ENCODE data around the gene CDH2. TPM values are rescaled to one million over a fixed set of nuclear protein-coding genes. Genes with fewer than 3 reads are reported as not detected.

Gene CDH2
- total and polyA plus RNA-seq, 2 experiments from 2014 or later: 81.8 to 117 TPM

GRCh38 chr18:27995770-27996502 is 181.0 kb downstream of the CDH2 start:
- Histone ChIP-seq H3K36me3 (replicated peaks; ENCODE audit: insufficient read depth, low read depth) (no peaks in the 10 kb centered on the region), H4K20me1 (ENCODE audit: insufficient read depth, poor library complexity, severe bottlenecking) (no peaks in the 10 kb centered on the region), H3K9me2 (replicated peaks; ENCODE audit: insufficient read depth) (no peaks in the 10 kb centered on the region), H3K27ac (no peak overlapping the region), H3K9me3 (ENCODE audit: low read depth) (no peaks in the 10 kb centered on the region), H2AFZ (no peak overlapping the region), H3K4me3 (no peak overlapping the region), H3K27me3 (no peaks in the 10 kb centered on the region), H3K4me1 (ENCODE audit: insufficient read depth) (peaks cover 18% of the 10 kb centered on the region), H3K4me2 (no peak overlapping the region), H3K79me2 (no peaks in the 10 kb centered on the region)
- no peak for TF ChIP-seq EZH2phosphoT487 (IDR thresholded peaks at IDR 0.05; ENCODE audit: low read depth, severe bottlenecking, unreplicated experiment)
- no peak for TF ChIP-seq CTCF (IDR thresholded peaks at IDR 0.05; ENCODE audit: poor library complexity)
- TF ChIP-seq EZH2 (IDR thresholded peaks at IDR 0.05; ENCODE audit: borderline replicate concordance): no peak
- 96% methylated on average over 6 of the region's 6 CpGs for WGBS (ENCODE audit: low lambda C conversion rate, missing lambda C conversion rate)
- DNase-seq (ENCODE audit: low spot score): no peak

GRCh38 chr18:27994571-27994970 is 182.4 kb downstream of the CDH2 start:
- H3K4me3 ChIP-seq: no peak overlapping the region
- no peaks in the 10 kb centered on the region for H3K79me2 ChIP-seq
- no peaks in the 10 kb centered on the region for H3K9me2 ChIP-seq (replicated peaks; ENCODE audit: insufficient read depth)
- H2AFZ ChIP-seq: no peak overlapping the region
- 72% methylated on average over 3 of the region's 3 CpGs for WGBS (ENCODE audit: low lambda C conversion rate, missing lambda C conversion rate)
- no peak overlapping the region for H3K4me2 ChIP-seq
- H3K27ac ChIP-seq: no peak overlapping the region
- H4K20me1 ChIP-seq (ENCODE audit: insufficient read depth, poor library complexity, severe bottlenecking): no peaks in the 10 kb centered on the region
- no peaks in the 10 kb centered on the region for H3K9me3 ChIP-seq (ENCODE audit: low read depth)
- DNase-seq (ENCODE audit: low spot score): no peak
- TF ChIP-seq EZH2 (IDR thresholded peaks at IDR 0.05; ENCODE audit: borderline replicate concordance) (no peak), CTCF (IDR thresholded peaks at IDR 0.05; ENCODE audit: poor library complexity) (no peak), EZH2phosphoT487 (IDR thresholded peaks at IDR 0.05; ENCODE audit: low read depth, severe bottlenecking, unreplicated experiment) (no peak)
- no peaks in the 10 kb centered on the region for H3K27me3 ChIP-seq
- H3K4me1 ChIP-seq (ENCODE audit: insufficient read depth): peaks cover 21% of the 10 kb centered on the region
- H3K36me3 ChIP-seq (replicated peaks; ENCODE audit: insufficient read depth, low read depth): no peaks in the 10 kb centered on the region

GRCh38 chr18:27991391-27991790 is 185.5 kb downstream of the CDH2 start:
- Histone ChIP-seq H3K9me2 (replicated peaks; ENCODE audit: insufficient read depth) (no peaks in the 10 kb centered on the region), H3K79me2 (no peaks in the 10 kb centered on the region), H4K20me1 (ENCODE audit: insufficient read depth, poor library complexity, severe bottlenecking) (no peaks in the 10 kb centered on the region), H3K27ac (peak overlapping the region; percentile 63), H3K4me1 (ENCODE audit: insufficient read depth) (peaks cover 21% of the 10 kb centered on the region), H3K4me3 (no peak overlapping the region), H3K27me3 (no peaks in the 10 kb centered on the region), H2AFZ (no peak overlapping the region), H3K36me3 (replicated peaks; ENCODE audit: insufficient read depth, low read depth) (no peaks in the 10 kb centered on the region), H3K4me2 (peak overlapping the region; percentile 44), H3K9me3 (ENCODE audit: low read depth) (no peaks in the 10 kb centered on the region)
- WGBS (ENCODE audit: low lambda C conversion rate, missing lambda C conversion rate): 56% methylated on average over 2 of the region's 2 CpGs
- TF ChIP-seq EZH2phosphoT487 (IDR thresholded peaks at IDR 0.05; ENCODE audit: low read depth, severe bottlenecking, unreplicated experiment) (no peak), EZH2 (IDR thresholded peaks at IDR 0.05; ENCODE audit: borderline replicate concordance) (no peak), CTCF (IDR thresholded peaks at IDR 0.05; ENCODE audit: poor library complexity) (no peak)
- DNase-seq (ENCODE audit: low spot score): peak; percentile 11
